Stimulated activated CD4-positive, alpha-beta T cell treated with anti-CD3 and anti-CD28 coated beads, TNF-alpha, amount 100 ng/mL, for 24 hours (primary cell): ENCODE measurements around the gene LRP1B.

Source experiments
- DNase-seq, 3 experiments: peaks; one replicate each; pipeline ENCODE4 v3.0.0-alpha.2; 2020; ENCODE audit warnings: low read depth in 3 of 3

Gene LRP1B

DNA sequence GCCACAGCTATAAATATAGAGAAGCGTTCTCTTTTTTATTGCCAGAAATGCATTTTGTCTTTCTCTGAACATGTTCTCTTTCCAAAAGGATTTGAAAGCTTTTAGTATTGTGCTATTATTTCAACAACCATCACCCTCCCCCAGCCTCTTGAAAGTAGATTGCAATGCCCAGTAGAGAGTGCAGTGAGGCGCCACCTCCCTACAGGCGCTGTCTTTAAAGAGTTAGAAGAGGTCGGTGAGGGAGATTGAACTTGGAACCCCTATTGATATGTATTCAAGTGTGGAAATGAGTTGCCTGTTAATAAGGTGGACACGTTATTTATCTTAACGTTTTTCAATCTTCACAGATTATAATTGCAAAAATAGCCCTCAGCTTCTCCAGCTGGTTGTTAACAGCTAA is 360.3 kb downstream of the LRP1B start:
- DNase-seq: no peak

DNA sequence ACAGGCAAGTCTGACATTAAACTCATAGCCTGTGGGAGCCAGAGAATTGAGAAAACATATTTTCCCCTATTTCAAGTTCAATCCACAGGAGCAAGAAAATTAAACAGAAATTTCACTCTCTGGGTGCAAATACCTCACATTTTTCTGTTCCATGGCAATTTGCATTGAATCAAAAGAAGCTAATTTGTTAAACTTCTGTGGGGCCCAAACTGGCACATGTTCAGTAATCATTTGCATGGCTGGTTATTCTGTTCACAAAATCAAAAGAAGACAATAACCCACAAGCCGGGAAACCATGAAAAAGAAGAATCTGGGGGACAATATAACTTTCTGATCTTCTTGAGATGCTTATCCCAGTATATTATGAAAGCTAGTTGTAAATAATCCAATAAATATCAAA is 363.1 kb downstream of the LRP1B start:
- no peak for DNase-seq

DNA sequence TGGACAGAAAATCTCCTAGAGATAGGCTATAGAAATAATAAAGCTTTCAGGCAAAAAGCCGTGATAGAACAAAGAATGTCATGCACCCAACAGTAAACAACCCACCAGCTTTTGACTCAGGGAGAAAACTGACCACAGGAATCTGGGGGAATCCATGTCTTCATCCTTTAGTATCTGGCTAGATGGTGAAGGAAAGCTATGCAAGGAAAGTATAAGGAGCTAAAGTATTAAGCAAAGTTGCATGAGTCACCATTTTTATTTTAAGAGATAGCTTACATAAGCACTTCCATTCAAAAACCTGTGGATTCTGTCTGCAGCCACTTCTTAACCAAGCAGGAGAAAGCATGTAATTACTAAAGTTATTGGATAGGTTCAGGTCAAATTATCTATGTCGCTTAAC is 363.8 kb downstream of the LRP1B start:
- DNase-seq: no peak

DNA sequence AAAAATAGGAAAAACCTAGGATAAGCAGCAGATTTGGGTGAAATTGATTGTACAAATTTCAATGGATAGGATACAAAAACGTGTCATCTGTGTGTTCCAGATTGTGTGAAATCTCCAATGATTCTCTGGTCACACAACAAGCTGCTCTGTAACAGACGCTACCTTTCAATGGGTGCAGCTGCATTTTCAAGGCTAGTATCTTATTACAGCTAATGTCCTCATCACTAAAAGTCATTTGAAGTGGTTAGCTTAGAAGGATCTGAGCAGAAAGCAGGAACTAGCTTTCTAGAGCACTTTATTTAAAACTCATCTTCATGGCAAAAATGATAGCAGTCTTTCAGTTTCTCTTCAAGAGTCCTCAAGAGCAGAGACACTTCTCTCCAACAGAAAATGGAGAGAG is 364.6 kb downstream of the LRP1B start:
- DNase-seq: no peak

DNA sequence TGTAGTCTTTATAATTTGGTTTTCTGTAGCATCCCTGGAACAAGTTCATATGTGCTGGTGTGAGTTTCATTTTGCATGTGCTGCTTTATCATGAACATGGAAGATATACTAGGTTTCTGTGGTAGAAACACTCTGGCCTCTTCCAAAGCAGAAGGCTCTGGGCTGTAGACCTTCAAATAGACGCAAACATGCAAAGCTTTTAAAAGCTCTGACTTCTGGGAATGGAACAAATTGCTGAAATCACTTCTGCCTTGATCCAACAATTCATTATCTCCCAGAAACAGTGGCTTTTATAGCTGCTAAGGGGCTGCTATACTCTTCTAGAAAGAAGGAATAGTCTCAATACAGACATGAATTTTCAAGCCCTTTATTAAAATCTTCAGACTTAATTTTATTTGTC is 382.2 kb downstream of the LRP1B start:
- no peak for DNase-seq

DNA sequence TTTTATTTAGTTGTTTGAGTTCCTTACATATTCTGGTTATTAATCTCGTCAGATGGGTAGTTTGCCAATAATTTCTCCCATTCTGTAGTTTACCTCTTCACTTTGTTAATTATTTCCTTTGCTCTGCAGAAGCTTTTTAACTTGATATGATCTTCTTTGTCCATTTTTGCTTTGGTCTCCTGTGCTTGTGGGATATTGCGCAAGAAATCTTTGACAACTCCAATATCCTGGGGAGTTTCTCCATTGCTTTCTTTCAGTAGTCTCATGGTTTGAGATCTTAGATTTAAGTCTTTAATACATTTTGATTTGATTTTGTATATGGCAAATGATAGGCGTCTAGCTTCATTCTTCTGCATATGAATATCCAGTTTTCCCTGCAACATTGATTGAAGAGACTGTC is 389.2 kb downstream of the LRP1B start:
- DNase-seq: no peak

DNA sequence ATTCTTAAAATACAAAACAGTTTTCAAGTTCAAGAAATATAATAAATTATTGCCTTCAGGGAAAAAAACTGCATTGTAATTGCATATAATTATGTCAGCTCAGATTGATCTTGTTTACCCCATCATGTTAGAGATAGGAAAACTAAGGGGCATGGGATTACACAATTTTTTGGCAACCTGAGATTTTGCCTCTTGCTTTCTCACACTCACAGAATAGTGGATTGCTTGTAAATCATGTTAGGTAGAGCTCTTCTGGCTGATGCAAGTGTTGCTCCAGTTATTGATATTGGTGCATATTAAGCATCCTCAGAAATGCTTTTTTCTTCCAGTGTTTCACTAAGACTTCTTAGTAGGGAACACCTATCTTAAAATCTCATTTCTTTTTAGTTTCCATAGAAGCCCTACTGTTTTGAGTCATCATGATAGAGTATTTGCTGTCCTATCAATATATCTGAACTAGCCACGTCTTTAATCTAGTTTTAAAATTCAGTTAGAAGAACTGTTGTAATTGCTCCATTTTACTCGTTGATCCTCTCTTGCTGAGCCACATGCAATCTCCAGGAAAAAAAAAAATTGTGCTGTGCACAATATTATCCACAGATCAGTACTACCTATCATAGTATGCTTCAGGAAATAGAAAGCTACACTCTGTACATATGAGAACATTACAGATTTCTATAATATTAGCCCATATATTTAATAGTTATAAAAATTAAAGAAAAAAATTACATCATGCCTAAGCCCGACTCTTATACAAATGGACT is 393.1 kb downstream of the LRP1B start:
- DNase-seq: no peak

DNA sequence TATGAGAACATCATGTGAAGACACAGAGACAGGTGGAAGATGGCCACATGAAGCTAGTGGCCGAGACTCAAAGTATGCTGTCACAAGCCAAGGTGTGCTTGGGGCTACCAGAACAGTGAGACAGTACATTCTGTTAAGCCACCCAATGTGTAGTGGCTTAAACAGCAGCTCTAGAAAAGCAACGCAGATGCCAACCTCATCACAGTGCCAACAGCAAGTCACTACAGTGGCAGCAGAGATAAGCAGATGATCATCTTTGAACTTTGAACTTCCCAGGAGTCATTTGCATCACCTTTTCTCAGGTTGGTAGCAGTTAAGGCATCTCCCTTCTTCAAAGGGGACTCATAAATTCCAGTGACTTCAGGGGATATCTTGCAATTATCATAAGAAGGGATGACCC is 394.4 kb downstream of the LRP1B start:
- no peak for DNase-seq

DNA sequence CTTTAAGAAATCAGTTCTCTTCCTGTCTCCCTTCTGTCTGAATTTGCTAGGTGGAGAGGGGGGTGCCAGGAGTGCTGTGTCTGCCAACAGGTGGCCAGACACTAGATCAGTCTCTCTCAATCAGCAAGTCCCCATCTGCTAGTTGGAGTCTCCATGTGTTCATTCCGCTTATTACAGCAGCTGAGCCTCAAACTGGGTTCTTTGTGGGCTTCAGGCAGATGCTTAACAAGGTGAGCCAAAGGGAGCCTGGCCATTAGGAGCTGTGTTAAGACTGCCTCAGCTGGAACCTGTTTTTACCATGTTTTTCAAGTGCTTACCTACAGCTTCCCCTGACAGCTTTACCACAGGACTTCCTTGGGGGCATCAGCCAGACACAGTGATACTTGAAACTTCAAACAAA is 401.9 kb downstream of the LRP1B start:
- DNase-seq: no peak

DNA sequence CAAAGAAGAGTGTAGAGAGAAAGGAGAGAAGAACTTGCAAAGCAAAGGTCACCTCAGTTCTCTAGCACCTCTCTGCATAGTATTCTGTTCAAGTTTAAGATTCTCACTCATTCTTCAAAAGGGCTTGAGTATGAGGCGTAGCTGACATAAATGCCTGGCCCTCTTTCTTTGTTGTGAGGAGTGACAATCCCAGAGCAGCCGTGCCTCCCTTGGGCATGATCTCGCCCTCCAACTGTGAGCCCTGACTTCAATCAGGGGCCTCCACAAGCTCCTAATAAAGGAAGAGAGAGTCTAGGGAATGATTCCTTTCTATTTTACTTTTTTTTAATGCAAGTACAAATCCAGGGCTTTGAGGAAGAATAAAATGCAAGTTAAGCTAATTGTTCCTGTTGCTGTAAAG is 402.7 kb downstream of the LRP1B start:
- no peak for DNase-seq

DNA sequence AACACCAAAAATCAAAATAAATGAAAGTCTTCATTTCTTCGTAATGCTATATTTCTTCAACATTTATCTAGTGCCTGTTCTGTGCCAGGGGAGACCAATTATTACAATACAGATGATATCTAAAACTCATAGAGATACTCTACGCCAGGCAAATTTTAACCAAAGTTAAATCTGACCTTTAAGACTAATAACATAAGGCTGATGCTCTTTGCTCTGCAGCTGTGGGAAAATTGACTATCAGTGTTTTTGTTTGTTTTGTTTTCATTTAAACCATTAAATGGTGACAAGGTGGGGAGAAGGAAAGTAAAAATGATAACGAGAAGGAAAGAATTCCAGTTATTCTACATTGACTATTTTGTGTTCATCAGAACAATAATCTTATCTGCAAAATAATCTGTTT is 406.4 kb downstream of the LRP1B start:
- no peak for DNase-seq

DNA sequence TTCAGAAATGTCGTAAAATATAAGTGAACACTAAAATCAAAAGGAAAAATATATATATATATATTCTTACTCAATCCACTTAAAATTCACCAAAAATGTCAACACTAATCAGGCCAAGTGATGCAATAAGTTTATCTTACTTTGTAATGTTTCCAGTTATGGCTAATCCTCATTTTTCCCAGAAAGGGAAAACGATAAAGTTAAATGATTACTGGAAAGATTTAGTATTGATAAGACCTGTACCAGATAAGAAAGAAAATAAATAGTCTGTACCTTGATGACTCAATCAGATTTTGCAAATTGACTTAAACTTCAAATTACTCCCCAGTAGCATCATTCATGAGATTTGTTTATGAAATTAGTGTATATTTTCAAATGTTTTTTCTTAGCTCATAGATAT is 407.0 kb downstream of the LRP1B start:
- no peak for DNase-seq

DNA sequence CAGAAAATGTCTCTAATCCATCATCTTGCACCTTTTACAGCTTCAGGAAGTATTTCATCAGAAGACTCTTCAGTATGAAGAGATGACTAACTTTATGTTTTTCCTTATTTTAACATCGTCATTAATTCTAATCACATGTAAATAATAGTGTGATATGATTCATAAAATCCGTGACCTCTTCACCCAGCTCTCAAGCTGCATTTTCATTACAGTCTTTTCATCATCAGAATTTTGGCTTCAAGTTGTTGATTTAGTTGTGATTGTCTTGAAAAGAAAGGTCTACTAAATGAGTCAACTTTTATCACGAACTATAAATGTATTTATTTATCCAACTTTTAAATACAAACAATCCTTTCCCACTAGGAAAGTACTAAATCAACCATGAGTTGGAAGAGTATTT is 410.3 kb downstream of the LRP1B start:
- no peak for DNase-seq

DNA sequence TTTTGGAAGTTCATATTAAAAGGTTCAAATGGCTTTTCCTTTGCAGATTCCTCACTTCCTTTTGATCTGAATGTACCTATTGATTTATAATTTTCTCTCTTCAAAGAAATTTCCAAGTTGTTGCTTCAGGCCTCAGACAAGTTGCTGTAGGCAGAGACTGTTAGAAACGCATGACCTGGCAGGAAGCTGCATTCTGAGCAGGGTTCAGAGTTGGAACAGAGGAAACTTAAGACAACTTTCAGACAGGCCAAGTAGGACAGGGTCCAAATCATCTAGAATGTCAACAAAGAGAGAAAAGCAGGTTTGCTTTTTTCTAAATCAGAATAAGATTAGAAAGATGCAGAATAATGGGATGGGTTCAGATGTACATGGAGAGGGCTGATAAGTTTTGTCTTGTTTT is 416.3 kb downstream of the LRP1B start:
- DNase-seq: no peak

DNA sequence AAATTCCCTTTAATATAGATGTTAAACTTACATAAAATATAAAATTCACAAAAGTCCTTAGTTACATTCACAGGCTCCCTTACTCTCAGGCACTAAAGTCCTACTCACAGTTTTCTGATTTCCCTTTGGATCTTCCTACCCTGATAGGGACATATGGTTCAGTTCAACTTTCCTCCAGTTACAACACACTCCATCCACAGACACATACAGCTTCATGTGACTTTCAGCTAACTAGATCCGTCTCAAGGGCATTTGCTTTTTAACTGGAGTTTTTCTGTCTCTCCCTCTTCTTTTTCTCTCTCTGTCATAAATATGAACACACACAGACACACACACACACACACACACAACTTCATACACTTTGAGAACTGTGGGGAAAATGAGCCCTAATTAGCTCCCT is 419.2 kb downstream of the LRP1B start:
- DNase-seq: no peak

DNA sequence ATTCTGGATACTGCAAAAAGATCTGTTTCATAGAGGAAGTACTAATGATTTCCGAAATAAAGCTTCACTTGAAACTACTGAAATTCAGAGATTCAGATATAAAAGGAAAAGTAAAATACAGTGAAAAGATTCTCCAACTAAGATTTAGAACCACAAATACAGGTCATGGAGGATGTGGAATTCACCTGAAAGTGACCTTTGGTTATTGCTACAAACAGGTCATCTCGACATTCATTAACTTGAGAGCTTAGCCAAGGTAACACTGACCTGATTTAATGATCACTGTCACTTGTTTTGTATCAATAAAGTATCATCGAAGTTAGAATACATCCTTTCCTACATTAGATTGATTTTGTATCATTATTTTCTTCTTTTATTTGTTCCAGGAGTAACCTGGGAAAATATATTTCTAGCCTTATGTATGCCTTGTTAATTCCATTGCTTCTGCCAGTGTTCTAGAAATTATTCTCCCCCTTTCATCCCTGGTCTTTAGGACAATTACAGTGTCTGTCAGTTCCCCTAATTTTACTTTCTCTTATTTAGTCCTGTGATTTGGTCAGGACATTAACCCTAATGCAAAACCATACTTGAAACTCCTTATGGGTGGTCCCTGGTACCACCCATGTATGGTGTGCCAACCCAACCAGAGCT is 420.1 kb downstream of the LRP1B start:
- no peak for DNase-seq

DNA sequence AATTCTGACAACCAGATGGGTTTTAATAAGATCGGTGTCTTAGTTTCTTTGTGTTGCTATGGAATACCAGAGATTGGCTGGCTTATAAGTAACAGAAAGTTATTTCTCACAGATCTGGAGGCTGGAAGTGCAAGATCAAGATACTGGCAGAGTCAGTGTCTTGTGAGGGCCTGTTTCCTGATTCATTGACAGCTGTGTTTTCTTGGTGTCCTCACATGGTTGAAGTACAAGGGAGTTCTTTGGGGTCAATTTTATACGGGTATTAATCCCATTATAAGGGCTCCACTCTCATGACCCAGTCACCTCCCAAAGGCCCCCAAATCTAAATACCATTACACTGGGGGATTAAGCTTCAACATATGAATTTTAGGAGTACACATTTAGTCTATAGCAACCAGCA is 421.1 kb downstream of the LRP1B start:
- DNase-seq: no peak

DNA sequence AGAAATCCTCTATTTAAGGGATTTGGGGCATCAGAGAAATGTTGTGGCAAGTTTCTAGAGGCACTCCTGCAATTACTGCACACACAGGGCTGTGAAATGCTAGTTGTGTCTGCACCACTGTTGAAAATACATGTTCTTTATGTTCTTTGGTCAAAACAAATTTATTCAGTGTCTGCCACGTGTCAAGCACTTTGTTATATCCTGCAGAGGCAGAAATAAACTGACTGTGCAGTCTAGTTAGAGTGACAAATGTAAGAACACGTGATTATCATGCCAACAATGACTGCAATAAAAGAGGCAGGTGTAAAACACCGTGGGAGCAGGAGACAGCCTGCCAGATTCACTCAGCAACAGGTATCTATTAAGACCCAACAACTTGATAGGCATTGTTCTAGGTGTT is 423.3 kb downstream of the LRP1B start:
- no peak for DNase-seq

DNA sequence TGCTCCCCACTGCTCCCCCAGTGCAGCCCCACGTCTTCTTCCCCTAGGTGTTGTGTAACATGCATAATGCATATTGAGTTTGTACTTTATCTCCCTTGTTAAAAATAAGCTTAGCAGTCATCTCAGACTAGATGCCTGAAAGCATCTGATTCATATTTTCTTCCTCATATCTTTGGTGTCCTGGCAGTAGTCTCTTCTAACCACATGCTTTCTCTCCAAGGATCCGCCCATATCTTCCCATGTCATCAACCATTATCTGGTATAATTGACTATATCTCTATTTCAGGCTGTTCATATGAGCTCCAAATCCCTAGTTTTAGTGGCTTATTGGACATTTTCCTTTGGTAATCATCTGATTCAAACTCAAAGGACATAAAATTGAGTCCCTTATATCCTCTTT is 426.3 kb downstream of the LRP1B start:
- no peak for DNase-seq

DNA sequence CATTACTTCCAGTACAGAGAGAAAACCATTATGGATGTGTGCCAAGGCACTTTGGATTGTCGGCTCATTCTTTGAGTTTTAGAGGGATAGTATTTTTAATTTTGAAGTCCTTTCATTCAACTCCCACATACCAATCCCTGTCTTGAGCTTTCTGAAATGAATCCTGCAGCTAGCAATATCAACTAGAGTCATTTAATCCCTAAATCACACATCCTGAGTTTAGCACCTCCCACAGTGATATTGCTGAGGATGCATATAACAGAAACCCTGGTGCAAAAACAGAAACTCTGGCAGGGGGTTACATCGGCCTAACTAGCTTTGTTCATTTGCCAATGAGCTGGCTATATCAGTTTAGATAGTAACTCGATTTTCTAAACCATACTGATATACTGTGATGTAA is 427.3 kb downstream of the LRP1B start:
- DNase-seq: no peak

DNA sequence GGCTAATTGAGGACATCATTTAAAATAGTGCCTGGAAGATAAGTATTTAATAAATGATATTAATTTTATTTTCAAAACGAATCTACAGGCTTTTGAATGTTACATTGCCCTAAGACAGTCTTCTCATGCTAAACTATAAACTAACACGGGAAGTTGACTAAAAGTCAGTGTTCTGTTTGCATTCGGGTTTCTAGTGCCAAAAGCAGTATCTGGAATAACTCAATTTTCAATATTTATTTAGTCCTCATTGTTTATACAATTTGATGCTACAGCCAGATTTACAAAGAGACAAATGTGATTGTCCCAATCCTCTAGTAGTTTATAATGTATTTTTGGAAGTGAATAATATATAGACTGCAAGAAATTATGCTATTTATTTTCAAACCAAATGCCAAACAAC is 429.2 kb downstream of the LRP1B start:
- no peak for DNase-seq

DNA sequence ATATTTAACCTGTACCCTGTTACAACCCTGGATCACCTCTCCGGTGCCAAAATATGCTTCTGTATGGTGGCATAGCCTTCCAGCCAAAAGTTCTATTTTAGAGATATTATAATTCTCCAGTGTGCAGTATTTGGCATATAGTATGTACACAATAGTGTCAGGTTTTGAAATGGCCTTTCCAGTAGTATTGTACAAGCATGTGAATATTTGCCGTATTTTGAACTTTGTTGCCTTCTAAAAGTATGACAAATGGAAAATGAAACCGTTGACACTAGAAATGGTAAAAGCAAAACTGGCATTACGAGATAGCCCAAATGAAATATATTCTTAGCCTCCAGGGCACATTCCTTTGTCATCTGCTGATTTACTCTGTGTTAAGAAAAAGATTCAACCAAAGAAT is 431.2 kb downstream of the LRP1B start:
- no peak for DNase-seq

DNA sequence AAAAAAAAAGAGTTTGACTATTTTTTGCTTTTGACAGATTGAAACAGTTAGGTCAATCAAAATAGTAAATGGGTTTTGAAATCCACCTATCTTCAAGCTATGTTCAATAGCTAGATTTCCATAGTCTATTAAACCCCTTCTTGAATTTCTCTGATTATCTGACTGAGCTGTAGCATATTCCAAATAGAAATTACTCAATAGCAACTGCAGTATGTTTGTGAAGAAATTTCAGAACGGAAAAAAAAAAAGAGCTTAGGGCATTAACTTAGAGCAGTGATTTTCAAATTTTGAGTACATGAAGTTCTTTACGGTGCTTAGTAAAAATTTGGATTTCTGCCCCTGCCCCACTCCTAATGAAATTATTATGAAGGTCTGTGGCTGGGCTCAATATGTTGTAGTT is 432.3 kb downstream of the LRP1B start:
- DNase-seq: no peak

DNA sequence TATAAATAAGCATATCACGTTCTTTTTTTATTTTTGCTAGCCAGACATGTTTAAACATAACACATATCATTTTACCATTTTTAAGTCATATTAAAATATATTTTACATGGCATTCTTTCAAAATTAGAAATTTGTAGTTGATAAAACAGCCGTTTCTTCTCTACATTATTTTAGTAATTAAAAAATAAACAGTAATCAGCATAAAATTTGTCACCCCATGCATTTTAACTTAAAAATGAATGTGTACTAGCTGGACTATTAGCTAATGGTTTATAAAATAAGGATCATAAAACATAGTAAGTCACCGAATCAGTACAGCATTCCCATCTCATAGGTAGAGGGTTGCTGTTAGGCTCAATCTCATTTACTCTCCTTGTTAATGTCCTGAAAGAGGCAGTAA is 433.8 kb downstream of the LRP1B start:
- DNase-seq: no peak
